ENCODE measurements around the gene SPSB1. TPM values are rescaled to one million over a fixed set of nuclear protein-coding genes. Genes with fewer than 3 reads are reported as not detected.

The SPSB1 gene
- total and polyA plus RNA-seq, 2 of the 4 experiments (the other 2 are of a cell fraction): 16.7 to 19.8 TPM

DNA sequence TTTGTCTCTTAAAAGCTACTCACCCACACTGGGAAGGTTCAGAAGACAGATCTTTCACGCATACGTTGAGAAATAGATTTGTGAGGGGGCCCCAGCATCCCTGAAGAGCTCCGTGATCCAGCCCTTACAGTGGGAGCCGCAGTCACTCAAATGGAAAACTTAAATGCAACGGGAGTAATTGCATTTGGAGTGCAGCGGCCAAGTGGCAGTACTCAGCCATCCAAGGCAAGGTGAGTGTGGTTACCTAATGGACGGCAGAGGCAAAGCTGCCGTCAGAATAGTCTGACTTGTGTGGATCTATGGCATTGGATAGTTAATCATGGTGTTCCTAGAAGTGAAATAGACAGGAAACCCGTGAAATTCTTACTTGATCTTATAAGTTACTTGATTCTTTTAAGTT is 5.1 kb downstream of the SPSB1 start:
- no peak overlapping the region for H2AK9ac ChIP-seq (replicated peaks; ENCODE audit: low read depth, low read length, poor library complexity)
- H4K5ac ChIP-seq (ENCODE audit: low read depth, low read length): no peak overlapping the region
- CTCF ChIA-PET: no interaction called here
- no peak overlapping the region for H3K14ac ChIP-seq (replicated peaks; ENCODE audit: low read depth, low read length)
- no TSS peak for BruUV-seq (replicated peaks)
- intact Hi-C loops (cut with micrococcal nuclease): no loop called here
- WGBS, 2 experiments (ENCODE audit: extremely low coverage in 2 of 2, insufficient read length in 1 of 2): 94% methylated on average over 4 of the region's 9 CpGs; no CpG with 5 or more reads in 1 of the 2 experiments
- TF ChIP-seq, protein P1, sequence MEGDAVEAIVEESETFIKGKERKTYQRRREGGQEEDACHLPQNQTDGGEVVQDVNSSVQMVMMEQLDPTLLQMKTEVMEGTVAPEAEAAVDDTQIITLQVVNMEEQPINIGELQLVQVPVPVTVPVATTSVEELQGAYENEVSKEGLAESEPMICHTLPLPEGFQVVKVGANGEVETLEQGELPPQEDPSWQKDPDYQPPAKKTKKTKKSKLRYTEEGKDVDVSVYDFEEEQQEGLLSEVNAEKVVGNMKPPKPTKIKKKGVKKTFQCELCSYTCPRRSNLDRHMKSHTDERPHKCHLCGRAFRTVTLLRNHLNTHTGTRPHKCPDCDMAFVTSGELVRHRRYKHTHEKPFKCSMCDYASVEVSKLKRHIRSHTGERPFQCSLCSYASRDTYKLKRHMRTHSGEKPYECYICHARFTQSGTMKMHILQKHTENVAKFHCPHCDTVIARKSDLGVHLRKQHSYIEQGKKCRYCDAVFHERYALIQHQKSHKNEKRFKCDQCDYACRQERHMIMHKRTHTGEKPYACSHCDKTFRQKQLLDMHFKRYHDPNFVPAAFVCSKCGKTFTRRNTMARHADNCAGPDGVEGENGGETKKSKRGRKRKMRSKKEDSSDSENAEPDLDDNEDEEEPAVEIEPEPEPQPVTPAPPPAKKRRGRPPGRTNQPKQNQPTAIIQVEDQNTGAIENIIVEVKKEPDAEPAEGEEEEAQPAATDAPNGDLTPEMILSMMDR (conservative IDR thresholded peaks at IDR 0.05; ENCODE audit: low read depth, low read length): no peak
- TF ChIP-seq SMC3 (IDR thresholded peaks at IDR 0.05; ENCODE audit: low read depth, low read length) (no peak), MAFK (IDR thresholded peaks at IDR 0.05; ENCODE audit: low read depth, low read length) (no peak), RAD21 (IDR thresholded peaks at IDR 0.05; ENCODE audit: low read length) (no peak), CEBPB (IDR thresholded peaks at IDR 0.05; ENCODE audit: low read depth, low read length) (no peak), BHLHE40 (IDR thresholded peaks at IDR 0.05; ENCODE audit: low read depth, low read length) (no peak), POLR2A (IDR thresholded peaks at IDR 0.05; ENCODE audit: low read depth, low read length) (no peak), RCOR1 (IDR thresholded peaks at IDR 0.05; ENCODE audit: insufficient replicate concordance, low read length) (no peak)
- no peak overlapping the region for H2BK20ac ChIP-seq (ENCODE audit: low read depth, low read length)
- dilution Hi-C loops (cut with HindIII; ENCODE audit: low sequenced_read_pairs, unreplicated experiment): no loop called here
- POLR2A ChIA-PET (ENCODE audit: unreplicated experiment): interaction anchor here (0.5 kb wide), 1 partner anchor 23 kb away, joined by 8 read pairs; no protein-coding TSS in a partner anchor
- DNase-seq: no peak
- H3K18ac ChIP-seq (ENCODE audit: low read depth, low read length): no peak overlapping the region
- no peak overlapping the region for H2AFZ ChIP-seq (replicated peaks; ENCODE audit: low read length, poor library complexity)
- no peak overlapping the region for H3K23ac ChIP-seq (ENCODE audit: low read depth, low read length)
- peaks cover 4% of the 10 kb centered on the region; the same call in 1 of the 2 replicates for H3K36me3 ChIP-seq (ENCODE audit: control insufficient read depth, insufficient read depth, low read length)
- no peak overlapping the region for H2BK15ac ChIP-seq (ENCODE audit: low read depth, low read length)
- no peak overlapping the region for H3K56ac ChIP-seq (ENCODE audit: extremely low read depth, insufficient read depth, low read length)
- H3K9me1 ChIP-seq (ENCODE audit: insufficient read depth, low read length): peaks cover 47% of the 10 kb centered on the region
- no peak overlapping the region for H4K8ac ChIP-seq (ENCODE audit: low read depth in 2 of 2, low read length in 2 of 2)
- peaks cover 51 to 90% of the 10 kb centered on the region in 2 experiments for H3K79me1 ChIP-seq (ENCODE audit: low read depth in 1 of 2, low read length in 2 of 2)
- H4K20me1 ChIP-seq (ENCODE audit: insufficient read depth, low read length): peaks cover 71% of the 10 kb centered on the region
- no peak overlapping the region for H3K27ac ChIP-seq (ENCODE audit: insufficient read depth, low read length)
- no peak overlapping the region for H2AK5ac ChIP-seq (ENCODE audit: low read depth, low read length)
- no peak for ATAC-seq (ENCODE audit: low read depth)
- no peak overlapping the region for H2BK120ac ChIP-seq (ENCODE audit: low read depth, low read length)
- no peak overlapping the region for H2BK5ac ChIP-seq (ENCODE audit: low read depth, low read length, poor library complexity, severe bottlenecking)
- no peaks in the 10 kb centered on the region for H3K27me3 ChIP-seq (ENCODE audit: control insufficient read depth, insufficient read depth, low read length)
- no peak overlapping the region for H3K4ac ChIP-seq (ENCODE audit: low read depth, low read length)
- no peaks in the 10 kb centered on the region for H3K9me3 ChIP-seq (ENCODE audit: control insufficient read depth, insufficient read depth, low read length)
- H3K4me2 ChIP-seq (ENCODE audit: low read depth, low read length): no peak overlapping the region
- no peak overlapping the region for H3K4me3 ChIP-seq (ENCODE audit: insufficient read depth, low read depth, low read length)
- peaks cover 32% of the 10 kb centered on the region for H3K4me1 ChIP-seq (ENCODE audit: control insufficient read depth, insufficient read depth, low read length)
- no peak overlapping the region for H3K9ac ChIP-seq (ENCODE audit: low read depth, low read length)
- in situ Hi-C loops (cut with MboI; ENCODE audit: low sequenced_read_pairs): no loop called here
- H4K91ac ChIP-seq (ENCODE audit: insufficient read depth, low read depth, low read length): no peak overlapping the region

Measured in IMR-90 (cell line).